ENCODE data around the gene DNAJC6. TPM values are rescaled to one million over a fixed set of nuclear protein-coding genes. Genes with fewer than 3 reads are reported as not detected.
A peak's percentile ranks its signal among the peaks of the same experiment; 100 is the strongest.

Gene DNAJC6
- total and polyA plus RNA-seq, 2 of the 13 experiments (the other 11 are each of a cell fraction or from before 2014, with no cell fraction given), result 1.0 to 1.6 TPM

DNA sequence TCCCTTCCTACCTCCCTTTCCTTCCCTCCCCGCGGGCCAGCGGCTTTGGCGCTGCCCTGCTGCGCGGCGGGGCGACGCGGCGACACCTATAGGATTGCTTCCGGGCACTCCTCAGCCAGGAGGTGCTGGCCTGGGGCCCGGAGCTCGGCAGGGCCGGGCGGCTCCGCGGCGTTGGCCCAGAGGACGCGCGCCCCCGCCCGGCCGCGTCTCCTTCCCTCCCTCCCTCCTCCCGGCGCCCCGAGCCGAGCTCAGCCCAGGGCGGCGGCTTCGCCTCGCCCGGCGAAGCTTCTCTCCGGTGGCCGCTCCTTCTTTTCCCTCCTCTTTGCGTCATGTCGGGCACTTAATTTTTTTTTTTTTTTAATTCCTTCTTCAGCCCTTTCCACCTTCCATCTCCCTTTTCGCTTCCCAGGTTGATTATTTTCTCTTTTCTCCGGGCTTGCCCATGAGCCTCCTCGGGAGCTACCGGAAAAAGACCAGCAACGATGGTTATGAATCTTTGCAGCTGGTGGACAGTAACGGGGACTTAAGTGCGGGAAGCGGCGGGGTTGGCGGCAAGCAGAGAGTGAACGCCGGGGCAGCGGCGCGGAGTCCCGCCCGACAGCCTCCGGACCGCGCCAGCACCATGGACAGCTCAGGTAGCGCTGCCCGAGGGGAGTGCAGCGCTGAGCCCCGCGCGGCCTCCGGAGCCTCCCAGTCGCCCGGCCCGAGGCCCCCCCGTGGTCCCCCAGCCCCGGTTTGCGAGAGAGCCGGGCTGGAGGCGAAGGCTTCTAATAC is at the start of gene DNAJC6 (continued):
- TF ChIP-seq ZUFSP (CRISPR knock-in tag; IDR thresholded peaks at IDR 0.05; ENCODE audit: borderline replicate concordance) (no peak), USF2 (IDR thresholded peaks at IDR 0.05; ENCODE audit: low read depth, low read length) (no peak), USF2 (CRISPR knock-in tag; IDR thresholded peaks at IDR 0.05; ENCODE audit: borderline replicate concordance) (no peak), TBL1XR1 (IDR thresholded peaks at IDR 0.05; ENCODE audit: borderline replicate concordance, low read length, partially characterized antibody) (no peak), MAFF (IDR thresholded peaks at IDR 0.05; ENCODE audit: low read depth, low read length) (no peak), TEF (CRISPR knock-in tag; IDR thresholded peaks at IDR 0.05) (peak; percentile 96), TAF15 (IDR thresholded peaks at IDR 0.05; ENCODE audit: low read depth, low read length, poor library complexity, severe bottlenecking) (no peak), MYC (CRISPR knock-in tag; IDR thresholded peaks at IDR 0.05; ENCODE audit: borderline replicate concordance) (peak; percentile 47; the same call in 1 of the 2 replicates), HNRNPL (IDR thresholded peaks at IDR 0.05; ENCODE audit: low read depth, low read length) (no peak), NCOA1 (CRISPR knock-in tag; IDR thresholded peaks at IDR 0.05) (no peak), CEBPB (IDR thresholded peaks at IDR 0.05; ENCODE audit: borderline replicate concordance, low read depth, low read length) (no peak), SYNCRIP (IDR thresholded peaks at IDR 0.05; ENCODE audit: insufficient read depth, low read depth, low read length) (no peak), FOXM1 (CRISPR knock-in tag; IDR thresholded peaks at IDR 0.05) (0 out of 2 replicates have a peak, but pooled peaks have one; percentile 84), ZNF20 (CRISPR knock-in tag; IDR thresholded peaks at IDR 0.05) (0 out of 2 replicates have a peak, but pooled peaks have one; percentile 75), ZBTB46 (CRISPR knock-in tag; IDR thresholded peaks at IDR 0.05; ENCODE audit: borderline replicate concordance) (no peak), U2AF2 (IDR thresholded peaks at IDR 0.05; ENCODE audit: low read depth, low read length) (no peak), DPF2 (CRISPR knock-in tag; IDR thresholded peaks at IDR 0.05; ENCODE audit: borderline replicate concordance, low read depth) (no peak), ZNF24 (IDR thresholded peaks at IDR 0.05) (no peak), SIX4 (CRISPR knock-in tag; IDR thresholded peaks at IDR 0.05) (peak; percentile 71), JUND (CRISPR knock-in tag; IDR thresholded peaks at IDR 0.05) (no peak; the same call in 1 of the 2 replicates)
- TF ChIP-seq, protein P1, sequence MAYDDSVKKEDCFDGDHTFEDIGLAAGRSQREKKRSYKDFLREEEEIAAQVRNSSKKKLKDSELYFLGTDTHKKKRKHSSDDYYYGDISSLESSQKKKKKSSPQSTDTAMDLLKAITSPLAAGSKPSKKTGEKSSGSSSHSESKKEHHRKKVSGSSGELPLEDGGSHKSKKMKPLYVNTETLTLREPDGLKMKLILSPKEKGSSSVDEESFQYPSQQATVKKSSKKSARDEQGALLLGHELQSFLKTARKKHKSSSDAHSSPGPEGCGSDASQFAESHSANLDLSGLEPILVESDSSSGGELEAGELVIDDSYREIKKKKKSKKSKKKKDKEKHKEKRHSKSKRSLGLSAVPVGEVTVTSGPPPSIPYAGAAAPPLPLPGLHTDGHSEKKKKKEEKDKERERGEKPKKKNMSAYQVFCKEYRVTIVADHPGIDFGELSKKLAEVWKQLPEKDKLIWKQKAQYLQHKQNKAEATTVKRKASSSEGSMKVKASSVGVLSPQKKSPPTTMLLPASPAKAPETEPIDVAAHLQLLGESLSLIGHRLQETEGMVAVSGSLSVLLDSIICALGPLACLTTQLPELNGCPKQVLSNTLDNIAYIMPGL (CRISPR knock-in tag; IDR thresholded peaks at IDR 0.05; ENCODE audit: borderline replicate concordance in 1 of 2, low read depth in 1 of 2), result no peak
